Islet precursor cell (in vitro differentiated cells): Measurements from ENCODE around the gene NRG2.

Source experiments
- DNase-seq: peaks from one replicate; pipeline ENCODE4 v3.0.0-alpha.2; 2018

Gene NRG2

DNA sequence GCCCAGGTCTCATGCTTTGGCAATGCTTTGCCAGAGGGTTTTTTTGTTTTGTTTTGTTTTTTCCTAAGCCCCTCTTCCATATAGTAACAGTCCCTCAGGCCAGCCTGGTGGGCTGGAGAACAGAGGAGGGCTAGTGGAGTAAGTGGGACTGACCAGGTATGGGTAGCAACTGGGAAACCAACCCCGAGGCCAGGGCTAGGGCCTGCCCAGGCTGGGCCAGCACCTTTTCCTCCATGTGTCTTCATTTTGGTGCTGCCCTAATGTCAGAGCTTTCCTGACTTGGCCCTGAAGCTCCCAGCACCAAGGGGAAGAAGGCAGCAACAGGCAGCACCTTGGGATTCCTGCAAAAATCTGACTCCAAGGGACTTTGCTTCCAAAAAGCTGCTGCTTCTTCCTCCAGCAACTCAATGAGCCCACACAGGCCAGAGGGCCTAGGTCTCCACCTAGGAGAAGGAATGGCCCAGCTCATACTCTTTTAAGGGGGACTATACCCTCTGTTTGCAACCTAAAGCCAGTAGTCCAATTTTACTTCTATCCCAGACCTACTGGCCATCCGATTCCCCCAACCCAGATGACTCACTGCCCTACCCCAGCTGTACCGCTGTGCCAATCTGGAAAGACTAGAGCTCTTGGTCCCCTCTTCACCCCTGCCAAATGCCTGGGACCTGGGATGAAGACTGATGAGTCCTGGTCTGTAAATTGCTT is 142.4 kb downstream of the NRG2 start:
- peak; percentile 32 for DNase-seq

GRCh38 chr5:139898981-139899380 is 144.1 kb downstream of the NRG2 start:
- no peak for DNase-seq

GRCh38 chr5:139897982-139898381 is 145.1 kb downstream of the NRG2 start:
- no peak for DNase-seq

GRCh38 chr5:139897342-139897741 is 145.8 kb downstream of the NRG2 start:
- DNase-seq: no peak

GRCh38 chr5:139896718-139897117 is 146.4 kb downstream of the NRG2 start:
- DNase-seq: no peak

DNA sequence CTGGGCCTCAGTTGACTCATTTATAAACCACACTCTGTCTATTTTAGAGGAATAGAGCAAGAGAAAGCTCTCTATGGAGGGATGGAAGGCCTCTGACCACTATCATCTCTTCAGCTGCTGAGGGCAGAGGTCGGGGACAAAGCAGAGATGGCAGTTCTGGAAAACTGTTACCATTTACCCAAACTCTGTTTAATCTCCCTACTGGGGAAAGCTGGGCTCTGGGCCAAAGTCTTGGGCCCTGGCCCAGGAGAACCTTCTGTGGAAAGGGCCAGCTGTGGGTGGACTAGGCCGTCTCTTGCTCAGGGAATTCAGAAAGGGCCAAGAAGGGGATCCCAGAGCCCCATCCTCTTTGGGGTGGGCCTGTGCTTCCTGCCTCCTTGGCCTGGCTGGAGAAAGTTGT is 147.5 kb downstream of the NRG2 start:
- no peak for DNase-seq

DNA sequence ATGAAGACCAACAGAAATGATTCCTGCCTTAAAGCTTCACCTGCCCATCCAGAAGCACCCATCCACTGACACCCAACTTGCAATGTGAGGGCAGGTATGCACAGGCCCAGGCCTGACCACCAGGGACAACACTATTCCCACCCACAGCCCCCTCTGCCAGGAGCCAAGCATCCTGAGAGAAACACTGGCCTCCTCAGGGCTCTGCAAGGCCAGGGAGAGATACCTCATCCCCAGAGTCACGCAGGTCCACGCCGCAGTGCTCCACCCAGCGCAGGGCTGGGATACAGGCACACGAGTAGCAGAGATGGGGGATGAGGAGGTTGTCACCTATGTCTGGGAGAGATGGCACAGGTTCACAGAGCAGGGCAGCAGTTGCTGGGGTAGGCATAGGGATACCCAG is 148.1 kb downstream of the NRG2 start:
- no peak for DNase-seq

GRCh38 chr5:139893873-139894272 is 149.2 kb downstream of the NRG2 start:
- peak; percentile 60 for DNase-seq

- no peak for DNase-seq
These were observed 153.7 kb downstream of the NRG2 start for GRCh38 chr5:139889410-139889809.

GRCh38 chr5:139888370-139888769 is 154.7 kb downstream of the NRG2 start:
- no peak for DNase-seq

DNA sequence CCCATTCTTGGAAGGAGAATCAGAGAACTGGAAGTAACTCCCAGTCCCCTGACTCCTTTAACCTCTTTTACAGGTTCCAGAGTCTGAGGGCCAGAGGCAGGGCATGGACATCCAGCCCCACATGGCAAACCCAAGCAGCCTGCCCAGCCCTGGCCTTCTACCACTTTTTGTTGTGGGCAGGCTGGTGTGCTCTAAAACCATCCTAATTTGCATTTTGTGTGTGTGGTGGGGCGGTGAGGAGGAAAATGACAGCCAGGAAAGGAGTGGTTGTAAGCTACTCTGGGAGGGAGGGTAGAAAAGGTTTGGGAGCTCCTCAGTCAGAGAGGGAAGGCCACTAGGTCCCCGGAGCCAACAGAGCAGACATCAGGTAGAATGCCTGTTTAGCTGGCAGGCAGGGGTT is 156.9 kb downstream of the NRG2 start:
- no peak for DNase-seq

DNA sequence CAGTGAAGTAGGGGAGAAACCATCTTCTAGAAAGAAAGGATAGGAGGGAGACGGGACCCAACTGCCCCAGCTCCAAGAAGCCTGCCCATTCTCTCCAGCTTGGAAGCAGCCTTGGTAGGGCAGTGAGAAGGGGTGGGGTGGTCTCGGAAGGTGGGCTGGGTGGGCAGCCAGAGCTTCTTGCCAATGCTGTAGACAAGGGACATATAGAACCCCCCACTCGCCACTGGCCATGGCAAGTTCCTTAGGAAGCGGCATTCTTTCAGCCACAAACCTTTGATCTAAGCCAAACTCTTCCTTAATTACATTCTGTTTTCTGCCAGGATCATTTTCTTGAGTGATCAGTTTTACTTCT is 157.3 kb downstream of the NRG2 start:
- DNase-seq: no peak

- no peak for DNase-seq
These were observed 157.8 kb downstream of the NRG2 start for GRCh38 chr5:139885172-139885856.

DNA sequence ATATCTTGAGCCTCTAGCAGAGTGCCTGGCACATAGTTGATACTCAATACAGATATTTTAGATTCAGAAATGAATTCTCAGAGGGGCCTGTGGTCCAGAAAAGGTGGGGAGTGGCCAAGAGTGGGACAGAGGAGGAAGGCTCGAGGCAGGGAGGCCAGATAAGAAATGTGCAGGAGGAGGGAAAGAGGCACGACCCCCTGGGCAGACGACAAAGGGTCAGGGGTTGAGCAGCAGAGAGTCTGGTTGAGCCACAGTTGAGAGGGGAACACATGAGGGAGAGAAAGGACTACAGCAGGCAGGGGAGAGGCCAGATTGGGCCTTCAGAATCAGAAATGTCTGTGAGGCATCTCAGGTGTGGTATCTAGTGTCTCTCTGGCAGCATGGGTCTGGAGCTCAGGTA is 158.4 kb downstream of the NRG2 start:
- DNase-seq: no peak

DNA sequence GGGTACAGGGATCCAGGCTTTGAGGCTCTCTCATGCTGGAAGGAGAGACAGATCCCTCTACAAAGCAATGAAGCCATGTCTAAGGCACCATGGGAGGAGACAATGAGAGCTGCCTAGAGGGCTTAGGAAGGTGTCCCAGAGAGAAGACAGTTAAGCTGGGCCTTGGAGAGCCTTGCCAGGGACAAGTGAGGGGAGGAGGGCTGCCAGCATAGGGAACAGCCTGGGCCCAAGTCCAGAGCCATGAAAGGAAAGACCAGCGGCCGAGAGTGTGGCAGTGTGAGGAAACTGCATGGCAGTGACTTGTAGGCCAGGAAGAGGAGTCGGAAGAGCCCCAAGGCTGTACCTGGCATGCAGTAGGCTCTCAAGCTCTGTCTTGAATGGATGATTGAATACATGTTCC is 159.0 kb downstream of the NRG2 start:
- no peak for DNase-seq

DNA sequence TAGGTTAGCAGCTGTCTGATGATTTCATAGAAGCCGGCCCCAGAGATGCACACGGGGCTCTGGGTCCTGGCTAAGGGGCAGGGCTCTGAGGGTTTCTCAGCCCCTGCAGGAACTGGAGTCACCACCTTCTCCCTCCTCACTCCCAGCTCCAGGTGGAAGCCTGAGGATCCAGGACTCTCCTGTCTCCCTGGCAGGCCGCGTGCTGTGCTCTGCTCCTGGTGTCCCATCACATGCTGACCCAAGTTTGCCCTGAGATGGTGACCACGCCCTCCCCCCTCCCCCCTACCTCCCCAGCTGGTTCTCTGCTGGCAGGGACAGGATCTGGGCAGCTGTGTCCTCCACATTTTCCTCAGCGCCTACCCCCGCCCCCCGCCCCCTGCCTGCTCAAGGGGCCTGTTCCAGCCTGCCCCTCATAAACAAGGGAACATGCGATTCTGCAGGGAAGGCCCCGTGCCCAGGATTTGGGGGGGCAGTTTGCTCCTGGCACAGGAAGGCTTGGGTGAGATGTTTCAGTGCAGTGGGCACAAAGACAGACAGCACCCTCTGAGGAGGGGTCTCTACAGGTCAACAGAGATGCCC is 160.0 kb downstream of the NRG2 start:
- no peak for DNase-seq

DNA sequence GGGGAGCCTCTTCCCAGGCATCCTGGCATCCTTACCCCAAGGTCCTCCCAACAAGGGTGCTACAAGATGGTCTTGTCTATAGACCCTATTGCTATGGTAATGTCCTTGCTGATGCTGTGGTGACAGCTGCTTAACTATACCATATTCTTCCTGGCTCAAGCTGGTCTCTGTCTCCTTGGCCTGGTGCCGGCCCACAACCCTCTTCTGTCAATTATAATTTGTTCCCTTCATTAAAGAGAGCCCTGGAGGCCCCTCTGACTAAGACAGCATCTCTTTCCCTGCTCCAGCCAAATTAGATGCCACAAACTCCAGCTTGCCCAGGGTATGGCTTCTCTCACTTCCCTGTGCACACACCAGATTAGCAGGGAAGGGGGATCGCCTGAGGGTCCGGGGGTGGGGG is 160.8 kb downstream of the NRG2 start:
- no peak for DNase-seq

- no peak for DNase-seq
These were observed 161.9 kb downstream of the NRG2 start for GRCh38 chr5:139881143-139881733.

DNA sequence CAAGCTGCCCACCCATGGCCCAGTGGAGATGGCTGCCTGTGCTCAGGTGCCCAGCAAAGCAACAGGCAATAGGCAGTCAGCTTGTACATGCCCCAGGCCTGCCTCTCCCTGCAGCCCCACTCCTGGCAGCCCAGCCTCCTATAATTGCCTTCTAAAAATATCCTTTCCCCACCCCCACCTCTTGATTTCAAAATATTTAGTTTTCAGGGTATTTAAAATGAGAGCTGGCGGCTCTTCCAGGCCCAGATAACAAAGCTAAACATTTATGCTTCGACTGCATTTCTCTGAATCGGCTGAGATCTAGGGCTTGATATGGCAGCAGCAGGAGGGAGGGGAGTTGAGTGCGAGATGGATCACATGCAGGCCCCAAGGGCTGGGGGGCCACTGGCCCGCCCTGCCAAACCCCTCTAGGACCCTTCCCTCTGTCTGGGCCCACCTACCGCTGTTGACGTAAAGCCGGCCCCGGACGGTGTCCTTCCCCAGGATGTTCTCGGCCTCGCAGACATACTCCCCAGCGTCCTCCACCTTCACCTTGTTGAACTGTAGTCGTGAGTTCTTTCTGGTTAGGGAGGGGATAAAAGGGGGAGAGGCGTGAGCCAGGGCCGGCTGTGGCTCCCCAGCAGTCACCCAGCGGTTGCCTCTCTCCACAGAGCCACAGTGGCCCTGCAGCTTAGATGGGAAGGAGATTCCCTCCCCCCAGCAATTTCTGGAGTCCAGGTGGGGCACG is 162.5 kb downstream of the NRG2 start:
- DNase-seq: no peak

- DNase-seq: no peak
These were observed 165.0 kb downstream of the NRG2 start for GRCh38 chr5:139878093-139878492.

DNA sequence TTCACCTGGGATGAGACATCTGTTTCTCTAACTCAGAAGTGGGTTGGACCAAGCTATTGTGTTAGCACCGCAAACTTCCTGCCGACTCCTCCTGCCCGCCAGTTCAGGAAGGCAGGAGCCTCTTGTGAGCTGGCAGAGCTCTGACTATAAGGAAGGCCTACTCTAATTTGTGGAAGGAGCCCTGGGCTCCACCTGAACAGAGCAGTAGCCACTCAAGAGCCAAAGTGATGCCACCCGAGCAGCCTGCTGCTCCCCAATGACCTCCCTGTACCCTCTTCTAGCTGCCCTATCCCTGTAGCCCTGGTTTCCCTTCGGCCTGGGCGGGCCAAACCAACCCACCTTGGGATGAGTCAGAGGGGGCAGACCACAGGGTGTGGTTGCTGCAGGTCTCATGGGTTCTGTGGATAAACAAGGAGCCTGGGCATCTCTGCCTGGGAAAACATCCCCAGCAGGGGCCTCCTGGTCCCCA is 165.9 kb downstream of the NRG2 start:
- DNase-seq: no peak

DNA sequence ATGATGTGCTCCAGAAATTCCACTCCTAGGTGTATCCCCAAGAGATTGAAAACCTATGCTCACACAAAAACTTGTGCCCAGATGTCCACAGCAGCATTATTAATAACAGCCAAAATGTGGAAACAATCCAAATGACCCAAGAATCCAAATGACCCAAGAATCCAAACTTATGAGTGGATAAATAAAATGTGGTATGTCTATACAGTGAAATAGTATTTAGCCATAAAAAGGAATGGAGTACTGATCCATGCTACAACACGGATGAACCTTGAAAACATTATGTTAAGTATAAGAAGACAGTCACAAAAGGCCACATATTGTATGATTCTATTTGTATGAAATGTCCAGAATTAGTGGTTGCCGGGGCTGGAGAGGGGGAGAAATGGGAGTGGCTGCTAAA is 167.1 kb downstream of the NRG2 start:
- no peak for DNase-seq
